Mucosa of rectum (tissue), 2 donors: ENCODE measurements around the gene CHST13.
"Not testable (repeated sequence)": the region's sequence is repeated elsewhere in the genome, so short reads cannot be mapped to it uniquely, and the experiment has no call there.

Experiments used
- H3K27ac ChIP-seq, 2 donors: one replicate each; pipeline ENCODE4 v1.7.0; 2013; ENCODE audit warnings: inconsistent platforms in 2 of 2, low read depth in 2 of 2, low read length in 2 of 2
- H3K27me3 ChIP-seq, 2 donors: one replicate each; pipeline ENCODE4 v1.7.0; 2013; ENCODE audit warnings: low read length in 2 of 2; ENCODE audit not compliant: control insufficient read depth in 2 of 2, insufficient read depth in 2 of 2
- H3K36me3 ChIP-seq, 2 donors: one replicate each; pipeline ENCODE4 v1.7.0; 2013; ENCODE audit warnings: low read length in 2 of 2; ENCODE audit not compliant: control insufficient read depth in 2 of 2, insufficient read depth in 2 of 2
- H3K4me1 ChIP-seq, 2 donors: one replicate each; pipeline ENCODE4 v1.7.0; 2013; ENCODE audit warnings: low read length in 2 of 2, mild to moderate bottlenecking in 1 of 2; ENCODE audit not compliant: control insufficient read depth in 2 of 2, insufficient read depth in 2 of 2
- H3K4me3 ChIP-seq, 2 donors: one replicate each; pipeline ENCODE4 v1.7.0; 2013; ENCODE audit warnings: low read length in 2 of 2
- H3K9ac ChIP-seq, 2 donors: one replicate each; pipeline ENCODE4 v1.7.0; 2013; ENCODE audit warnings: low read length in 2 of 2, low read depth in 1 of 2, mild to moderate bottlenecking in 1 of 2
- H3K9me3 ChIP-seq, 2 donors: one replicate each; pipeline ENCODE4 v1.7.0; 2013; ENCODE audit warnings: low read length in 2 of 2; ENCODE audit not compliant: control insufficient read depth in 2 of 2
- donor health status: healthy.
- donor health status: Normal muscosa, but diverticular disease.

CHST13 gene

GRCh38 chr3:126582311-126582710 lies 58.4 kb downstream of the CHST13 start:
- Histone ChIP-seq H3K9me3 (no peaks in the 10 kb centered on the region), H3K4me3 (no peak overlapping the region)

GRCh38 chr3:126591515-126591914 lies 67.6 kb downstream of the CHST13 start:
- not testable (repeated sequence) for H3K27ac ChIP-seq, H3K4me3 ChIP-seq, H3K9me3 ChIP-seq, H3K4me1 ChIP-seq, H3K27me3 ChIP-seq, H3K9ac ChIP-seq, H3K36me3 ChIP-seq

More at GRCh38 chr3:126582311-126582710, 58.4 kb downstream of the CHST13 start:
- Histone ChIP-seq H3K36me3 (no peaks in the 10 kb centered on the region), H3K27ac (no peak overlapping the region), H3K4me1 (no peaks in the 10 kb centered on the region), H3K27me3 (no peaks in the 10 kb centered on the region), H3K9ac (no peak overlapping the region)
